H1 (cell line): Measurements from ENCODE around the gene DHRS7B. TPM values are rescaled to one million over a fixed set of nuclear protein-coding genes. Genes with fewer than 3 reads are reported as not detected.

Experiments used
- CTCF ChIA-PET: fragments of 300-600 bp; sonication (Branson Sonifier 250); formaldehyde crosslinking; loops from one replicate; lab custom pipeline; 2021; ENCODE audit not compliant: partially characterized antibody; lab: Charles Lee
- POLR2A ChIA-PET: fragments of 300-600 bp; sonication (Branson Sonifier 250); formaldehyde crosslinking; loops from one replicate; lab custom pipeline; 2021; ENCODE audit warnings: inconsistent platforms; ENCODE audit not compliant: partially characterized antibody; lab: Charles Lee
- DNase-seq, 2 experiments: peaks; one replicate each; pipeline versions ENCODE4 v3.0.0 to v3.0.0-alpha.2; 2010 to 2022; ENCODE audit warnings: low spot score in 2 of 2, low read depth in 1 of 2, mixed read lengths in 1 of 2
- FAIRE-seq: peaks from 2 replicates; lab custom pipeline; 2011; peaks lifted over from hg19 to GRCh38; lab: Jason Lieb, UNC
- H2AFZ ChIP-seq: 2 replicates; pipeline ENCODE4 v1.8.1; 2012; ENCODE audit warnings: low read length, inconsistent platforms
- H2AK5ac ChIP-seq: 2 replicates; pipeline ENCODE4 v1.6.1; 2013; ENCODE audit warnings: low read depth, low read length
- H2BK120ac ChIP-seq: replicated peaks from 2 replicates; pipeline ENCODE3; 2013; ENCODE audit warnings: low read depth, low read length, inconsistent platforms
- H2BK12ac ChIP-seq: 2 replicates; pipeline ENCODE4 v1.6.1; 2013; ENCODE audit warnings: low read depth, low read length
- H2BK15ac ChIP-seq: 2 replicates; pipeline ENCODE4 v1.6.1; 2013; ENCODE audit warnings: low read length
- H2BK20ac ChIP-seq: 2 replicates; pipeline ENCODE4 v1.6.1; 2013; ENCODE audit warnings: low read length
- H2BK5ac ChIP-seq: 2 replicates; pipeline ENCODE4 v1.6.1; 2013; ENCODE audit warnings: low read depth, low read length
- H3K14ac ChIP-seq: 2 replicates; pipeline ENCODE4 v1.6.1; 2013; ENCODE audit warnings: inconsistent platforms; ENCODE audit not compliant: insufficient read length
- H3K18ac ChIP-seq: 2 replicates; pipeline ENCODE4 v1.6.1; 2013; ENCODE audit warnings: low read length; ENCODE audit errors: extremely low read depth
- H3K23ac ChIP-seq: 2 replicates; pipeline ENCODE4 v1.6.1; 2013; ENCODE audit warnings: inconsistent platforms; ENCODE audit not compliant: insufficient read length
- H3K23me2 ChIP-seq: 2 replicates; pipeline ENCODE4 v1.6.1; 2013; ENCODE audit warnings: low read depth, low read length
- H3K27ac ChIP-seq: 2 replicates; pipeline ENCODE4 v1.6.1; 2011; ENCODE audit warnings: low read depth, low read length, inconsistent platforms
- H3K27me3 ChIP-seq, 4 experiments: replicated peaks in 1 of 4; 1 replicate in 1 of 4; 2 replicates in 3 of 4; pipeline versions ENCODE4 v1.6.1 to v1.8.1; 2011 to 2013; ENCODE audit warnings: low read length in 3 of 4, mild to moderate bottlenecking in 3 of 4, inconsistent platforms in 2 of 4, mixed read lengths in 2 of 4, moderate library complexity in 1 of 4; ENCODE audit not compliant: control insufficient read depth in 3 of 4, insufficient read depth in 3 of 4; ENCODE audit errors: extremely low read depth in 1 of 4
- H3K36me3 ChIP-seq, 4 experiments: 2 replicates each; pipeline versions ENCODE4 v1.6.1 to v1.8.1; 2011 to 2013; ENCODE audit warnings: mild to moderate bottlenecking in 4 of 4, low read length in 3 of 4, moderate library complexity in 2 of 4, control low read depth in 1 of 4, inconsistent platforms in 1 of 4; ENCODE audit not compliant: insufficient read depth in 4 of 4, control insufficient read depth in 2 of 4
- H3K4ac ChIP-seq: replicated peaks from 2 replicates; pipeline ENCODE3; 2013; ENCODE audit warnings: low read length, low read depth, mixed read lengths, inconsistent platforms; ENCODE audit not compliant: insufficient read length
- H3K4me1 ChIP-seq, 4 experiments: replicated peaks in 1 of 4; 1 replicate in 1 of 4; 2 replicates in 3 of 4; pipeline versions ENCODE4 v1.6.1 to v1.8.1; 2011 to 2013; ENCODE audit warnings: low read length in 3 of 4, inconsistent platforms in 2 of 4, mixed read lengths in 1 of 4; ENCODE audit not compliant: insufficient read depth in 4 of 4, control insufficient read depth in 3 of 4
- H3K4me2 ChIP-seq, 2 experiments: 2 replicates each; pipeline versions ENCODE4 v1.6.1 to v1.8.1; 2011 to 2013; ENCODE audit warnings: low read depth in 2 of 2, low read length in 2 of 2, control low read depth in 1 of 2, inconsistent platforms in 1 of 2, mild to moderate bottlenecking in 1 of 2; ENCODE audit not compliant: insufficient read depth in 1 of 2
- H3K4me3 ChIP-seq, 4 experiments: fragments of 200-600, 300-600 bp in 1 of 4; sonication (generic), shearing (Covaris generic), sonication (Bioruptor Twin) in 1 of 4; 2 replicates each; pipeline versions ENCODE4 v1.5.1 to v1.8.1; 2011 to 2016; ENCODE audit warnings: low read length in 4 of 4, low read depth in 3 of 4, control low read depth in 2 of 4, inconsistent platforms in 2 of 4, mild to moderate bottlenecking in 2 of 4, mixed read lengths in 1 of 4, moderate library complexity in 1 of 4; ENCODE audit not compliant: insufficient read depth in 2 of 4; ENCODE audit errors: extremely low read depth in 1 of 4
- H3K56ac ChIP-seq: replicated peaks from 2 replicates; pipeline ENCODE3; 2013; ENCODE audit warnings: low read depth, mild to moderate bottlenecking, mixed read lengths, low read length, inconsistent platforms; ENCODE audit not compliant: insufficient read length
- H3K79me1 ChIP-seq: 2 replicates; pipeline ENCODE4 v1.6.1; 2013; ENCODE audit warnings: low read depth, low read length, control low read depth
- H3K79me2 ChIP-seq, 2 experiments: 2 replicates each; pipeline versions ENCODE4 v1.6.1 to v1.8.1; 2012 to 2013; ENCODE audit warnings: low read length in 2 of 2, mild to moderate bottlenecking in 2 of 2, inconsistent platforms in 1 of 2; ENCODE audit not compliant: insufficient read depth in 2 of 2, control insufficient read depth in 1 of 2
- H3K9ac ChIP-seq, 4 experiments: replicated peaks in 1 of 4; 1 replicate in 1 of 4; 2 replicates in 3 of 4; pipeline versions ENCODE4 v1.6.1 to v1.8.1; 2011 to 2013; ENCODE audit warnings: low read depth in 3 of 4, low read length in 3 of 4, control low read depth in 2 of 4, mild to moderate bottlenecking in 2 of 4, moderate library complexity in 2 of 4, inconsistent platforms in 1 of 4; ENCODE audit errors: extremely low read depth in 1 of 4
- H3K9me3 ChIP-seq, 2 experiments: 2 replicates each; pipeline versions ENCODE4 v1.6.1 to v1.8.1; 2012 to 2013; ENCODE audit warnings: mild to moderate bottlenecking in 2 of 2, moderate library complexity in 2 of 2, control low read depth in 1 of 2, inconsistent platforms in 1 of 2, low read depth in 1 of 2, low read length in 1 of 2, mixed read lengths in 1 of 2; ENCODE audit not compliant: insufficient read depth in 2 of 2
- H4K20me1 ChIP-seq, 2 experiments: replicated peaks in 1 of 2; 2 replicates each; pipeline versions ENCODE3 to v1.8.1; 2011 to 2013; ENCODE audit warnings: inconsistent platforms in 2 of 2, low read length in 2 of 2, mild to moderate bottlenecking in 1 of 2; ENCODE audit not compliant: insufficient read depth in 2 of 2, control insufficient read depth in 1 of 2
- H4K5ac ChIP-seq: 2 replicates; pipeline ENCODE4 v1.6.1; 2013; ENCODE audit warnings: low read length, low read depth, mixed read lengths, inconsistent platforms; ENCODE audit not compliant: insufficient read length
- H4K8ac ChIP-seq: 2 replicates; pipeline ENCODE4 v1.8.0; 2013; ENCODE audit warnings: mild to moderate bottlenecking, moderate library complexity, low read length, inconsistent platforms; ENCODE audit not compliant: insufficient read depth; ENCODE audit errors: extremely low read depth
- H4K91ac ChIP-seq: replicated peaks from 2 replicates; pipeline ENCODE3; 2013; ENCODE audit warnings: low read length, mixed read lengths, inconsistent platforms; ENCODE audit not compliant: insufficient read length
- CTBP2 ChIP-seq: IDR thresholded peaks from 2 replicates; pipeline ENCODE4 v1.7.0; 2011; ENCODE audit warnings: borderline replicate concordance, mild to moderate bottlenecking, moderate library complexity, mixed read lengths, low read length; ENCODE audit not compliant: insufficient read depth, insufficient read length
- HDAC6 ChIP-seq: IDR thresholded peaks from one replicate; pipeline ENCODE4 v1.7.1; 2012; ENCODE audit warnings: low read depth, mild to moderate bottlenecking, inconsistent platforms, low read length, moderate library complexity
- WGBS, 2 experiments: shearing (Covaris generic) in 1 of 2; methylation state at CpG; one replicate each; pipeline versions ENCODE4 v1.1.6 to v1.1.7; 2013 to 2015; ENCODE audit warnings: low lambda C conversion rate in 2 of 2, mixed read lengths in 2 of 2, inconsistent platforms in 1 of 2, low coverage in 1 of 2, missing lambda C conversion rate in 1 of 2; ENCODE audit not compliant: insufficient replicate concordance in 2 of 2, insufficient coverage in 1 of 2, insufficient read length in 1 of 2; ENCODE audit errors: extremely low coverage in 1 of 2, missing lambda C conversion rate in 1 of 2; 5-methylcytosine and 5-hydroxymethylcytosine counted together
- polyA plus RNA-seq, 7 experiments: library from polyadenylated mRNA; depleted of rRNA in 3 of 7; stranded (reverse) in 5 of 7; unstranded in 2 of 7; fragments of >200 nt in 5 of 7; fragments of 200-250 nt in 2 of 7; gene quantifications; 1 replicate in 5 of 7; 2 replicates in 1 of 7; 4 replicates in 1 of 7; pipeline versions ENCODE4 v1.2.1 to v1.2.3, GENCODE V29; 2011 to 2013; ENCODE audit warnings: missing spikeins in 2 of 7, mixed read lengths in 2 of 7
- total RNA-seq: library from RNA; stranded (reverse); fragmentation: NEBNext Ultra II Directional; extraction: Animal tissue kit (Norgen Biotek cat#: 25700); gene quantifications from 2 replicates; pipeline ENCODE4 v1.2.1, GENCODE V29; 2021

The DHRS7B gene
- total and polyA plus RNA-seq, 2 of the 8 experiments (the other 6 are each of a cell fraction or from before 2014, with no cell fraction given), result 11.0 to 27.9 TPM

DNA sequence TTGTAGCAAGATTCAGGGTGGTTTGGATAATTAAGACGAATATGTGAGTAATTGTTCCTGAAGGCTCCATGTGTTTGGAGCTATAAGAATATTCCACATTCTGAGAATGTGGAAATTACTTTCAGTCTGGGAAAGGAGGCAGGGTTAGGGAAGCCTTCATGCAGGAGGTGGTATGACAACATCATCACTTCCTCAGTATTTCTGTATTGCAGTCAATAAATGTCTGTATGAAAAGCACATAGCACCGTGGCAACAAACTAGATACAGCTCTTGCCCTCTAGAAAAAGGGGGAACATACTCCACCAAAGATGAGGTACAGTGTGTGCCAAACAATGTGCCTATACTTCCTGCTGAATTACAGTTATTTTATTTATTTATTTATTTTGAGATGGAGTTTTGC lies 26.1 kb upstream of the DHRS7B start:
- H3K79me2 ChIP-seq, result no peaks in the 10 kb centered on the region
- H3K4ac ChIP-seq, result no peak overlapping the region
- H3K23me2 ChIP-seq, result peaks cover 3% of the 10 kb centered on the region; the same call in 1 of the 2 replicates
- no peak overlapping the region for H4K5ac ChIP-seq
- FAIRE-seq, result no peak
- H2BK120ac ChIP-seq, result no peak overlapping the region
- WGBS, 2 experiments, result 87% methylated on average over 2 of the region's 2 CpGs; no CpG with 5 or more reads in 1 of the 2 experiments
- peaks cover 0 to 1% (median 0%) of the 10 kb centered on the region in 4 experiments; a peak in 3 of 7 replicates for H3K4me1 ChIP-seq
- H2BK20ac ChIP-seq, result no peak overlapping the region
- no peak overlapping the region for H3K27ac ChIP-seq
- no peak overlapping the region for H2BK15ac ChIP-seq
- H4K8ac ChIP-seq, result no peak overlapping the region
- H2BK12ac ChIP-seq, result 0 out of 2 replicates have a peak overlapping the region, but pooled peaks have one; percentile 2
- H3K9ac ChIP-seq, result no peak overlapping the region
- no peak overlapping the region for H3K56ac ChIP-seq
- H3K79me1 ChIP-seq, result no peaks in the 10 kb centered on the region
- H3K14ac ChIP-seq, result no peak overlapping the region
- no peak overlapping the region for H2AFZ ChIP-seq
- no peak overlapping the region for H2BK5ac ChIP-seq
- ChIA-PET CTCF (interaction anchor here (0.6 to 3.0 kb wide), 7 partner anchors 8 to 57 kb away, joined by 3 to 19 read pairs (median 12); partner anchors contain the start of gene USP22), POLR2A (interaction anchor here (2.1 to 2.6 kb wide), 3 partner anchors 9 to 58 kb away, joined by 7 to 25 read pairs (median 12); partner anchors contain the start of genes DHRS7B and USP22)
- H3K4me2 ChIP-seq, result no peak overlapping the region; a peak in 1 of 4 replicates
- H4K20me1 ChIP-seq, result no peaks in the 10 kb centered on the region
- TF ChIP-seq CTBP2 (no peak), HDAC6 (no peak)
- H4K91ac ChIP-seq, result no peak overlapping the region
- no peaks in the 10 kb centered on the region for H3K9me3 ChIP-seq
- H2AK5ac ChIP-seq, result no peak overlapping the region
- H3K23ac ChIP-seq, result no peak overlapping the region
- no peak overlapping the region for H3K4me3 ChIP-seq
- no peaks in the 10 kb centered on the region for H3K27me3 ChIP-seq
- no peaks in the 10 kb centered on the region for H3K36me3 ChIP-seq
- DNase-seq, result no peak
- H3K18ac ChIP-seq, result no peak overlapping the region
